GM18519 (cell line): ENCODE measurements around the gene MED1.
"Not testable (repeated sequence)": the region's sequence is repeated elsewhere in the genome, so short reads cannot be mapped to it uniquely, and the experiment has no call there.

Experiments used
- ATAC-seq: cut with Tn5 transposase; IDR thresholded peaks from one replicate; pipeline ENCODE4 v1.9.1; 2021; ENCODE audit warnings: mild to moderate bottlenecking, moderate library complexity; ENCODE audit not compliant: unreplicated experiment, low FRiP score

The MED1 gene

DNA sequence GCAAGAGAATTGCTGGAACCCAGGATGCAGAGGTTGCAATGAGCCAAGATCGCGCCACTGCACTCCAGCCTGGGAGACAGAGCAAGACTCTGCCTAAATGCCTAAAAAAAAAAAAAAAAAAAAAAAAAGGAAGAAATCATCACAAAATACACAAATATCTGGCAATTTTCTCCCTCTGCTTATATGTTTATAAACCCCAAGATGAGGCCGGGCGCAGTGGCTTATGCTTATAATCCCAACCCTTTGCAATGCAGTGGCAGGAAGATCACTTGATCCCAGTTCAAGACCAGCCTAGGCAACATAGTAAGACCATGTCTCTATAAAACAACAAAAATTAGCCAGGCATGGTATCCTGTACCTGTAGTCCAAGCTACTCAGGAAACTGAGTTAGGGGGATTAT is 21.5 kb downstream of the MED1 start:
- ATAC-seq, result no peak

DNA sequence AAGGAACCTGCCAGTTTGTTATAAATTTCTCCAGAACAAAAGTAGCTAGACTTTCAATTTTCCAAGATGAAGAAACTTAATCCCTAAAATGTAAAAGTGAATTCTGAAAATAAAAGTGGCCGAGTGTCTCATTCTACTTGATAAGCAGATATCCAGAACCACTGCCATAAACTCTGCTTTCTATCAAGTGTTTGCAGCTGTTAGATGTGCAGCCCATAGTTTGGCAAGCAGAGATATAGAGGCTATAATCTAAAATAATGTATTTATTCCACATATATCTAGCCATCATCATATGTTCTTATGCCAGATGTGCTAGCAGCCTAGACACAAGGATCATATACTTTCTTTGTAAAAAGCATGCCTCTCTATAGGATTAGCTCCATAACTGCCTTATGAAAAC is 34.9 kb downstream of the MED1 start:
- ATAC-seq, result no peak

DNA sequence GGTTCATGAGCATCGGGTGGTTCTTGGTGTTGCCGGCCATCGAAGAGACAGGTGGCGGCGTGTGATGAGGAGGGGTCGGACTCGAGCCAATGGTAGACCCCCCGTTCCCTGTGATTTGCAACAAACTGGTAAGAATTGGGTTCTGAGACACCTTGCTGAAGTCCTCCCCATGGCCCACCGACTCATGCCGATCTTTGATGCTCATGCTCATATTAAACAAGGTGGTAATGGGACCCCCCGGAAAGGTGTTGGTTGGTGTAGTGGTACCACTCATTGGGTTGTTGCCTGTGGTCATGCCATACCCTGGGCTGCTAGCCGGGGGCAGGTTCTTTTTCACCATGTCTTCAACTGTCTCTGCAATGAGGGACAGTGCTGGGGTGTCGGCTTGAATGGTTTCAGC is 40.8 kb downstream of the MED1 start:
- no peak for ATAC-seq

DNA sequence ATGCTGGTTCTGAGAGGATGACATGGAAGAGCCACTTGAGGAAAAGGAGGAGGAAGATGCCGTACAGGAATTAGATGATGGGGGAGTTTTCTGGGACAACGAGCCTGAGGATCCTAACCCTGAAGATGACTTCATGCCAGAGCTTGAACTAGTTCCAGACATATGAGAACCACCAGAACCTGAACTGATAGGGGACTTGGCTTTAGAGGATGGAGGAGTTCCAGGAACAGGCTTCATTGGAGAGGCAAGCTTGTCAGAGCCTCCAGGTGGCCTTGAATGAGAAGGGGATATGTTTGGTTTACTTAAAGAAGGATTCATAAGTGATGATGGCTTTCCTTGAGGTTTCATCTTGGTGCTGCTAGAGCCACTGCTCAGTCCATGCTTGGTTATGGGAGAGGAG is 42.7 kb downstream of the MED1 start:
- ATAC-seq, result no peak

GRCh38 chr17:39406951-39407350 is 44.1 kb downstream of the MED1 start:
- ATAC-seq, result no peak

DNA sequence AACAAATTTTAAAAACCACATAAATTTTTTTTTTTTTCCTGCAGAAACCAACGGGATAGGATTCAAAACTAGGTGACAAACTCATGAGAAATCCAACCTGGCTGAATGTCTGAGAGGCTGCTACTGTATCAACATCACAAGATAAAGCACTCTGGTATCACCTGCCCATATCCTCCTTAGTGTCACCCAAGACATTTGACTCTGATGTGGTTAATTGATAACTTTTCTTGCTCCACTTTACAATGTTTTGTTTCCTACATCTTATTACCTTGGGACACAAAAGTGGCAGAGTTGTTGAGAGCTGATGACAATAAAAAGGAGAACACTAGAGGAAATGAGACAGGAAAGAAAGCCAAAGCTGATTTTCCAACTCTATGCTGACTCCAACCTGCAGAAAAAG is 45.6 kb downstream of the MED1 start:
- ATAC-seq, result no peak

DNA sequence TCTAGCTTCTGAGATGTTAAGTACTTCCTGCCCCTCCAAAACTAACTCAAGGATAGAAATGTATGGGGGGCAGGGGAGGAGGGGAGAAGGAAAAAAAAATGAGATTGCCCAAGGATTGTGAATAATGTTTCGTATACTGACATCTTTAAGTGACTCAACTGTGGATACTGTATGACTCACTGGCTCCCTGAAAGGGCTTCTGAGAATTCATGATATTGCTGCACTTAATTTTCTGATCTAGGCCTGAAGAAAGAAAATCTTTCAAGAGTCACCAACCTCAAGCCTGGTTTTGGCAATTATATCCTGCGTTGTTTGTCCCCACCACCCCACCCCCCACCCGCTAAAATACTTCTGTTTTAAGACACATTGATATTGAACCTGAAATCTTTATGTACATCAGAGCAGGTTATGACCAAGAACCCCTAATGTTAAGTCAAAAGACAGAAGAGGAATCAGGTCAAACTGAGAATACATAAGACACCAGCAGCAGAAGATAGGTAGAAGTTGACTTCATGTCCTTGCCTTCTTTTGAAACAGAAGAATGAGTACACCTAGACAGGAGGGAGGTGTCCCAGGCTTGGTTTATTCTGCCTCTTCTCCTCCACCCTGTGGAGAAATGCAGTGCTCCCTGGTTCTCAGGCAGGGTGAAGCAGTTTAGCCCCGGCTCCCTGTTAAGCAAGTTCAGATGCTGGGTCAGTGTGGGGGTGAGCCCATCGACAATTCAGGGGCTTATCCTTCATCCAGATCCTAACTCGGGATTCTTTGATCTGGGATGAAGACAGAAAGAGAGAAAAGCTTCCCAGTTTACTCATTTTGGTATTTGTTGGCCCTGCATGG is 46.3 kb downstream of the MED1 start:
- ATAC-seq, result no peak

GRCh38 chr17:39402890-39403605 is 48.0 kb downstream of the MED1 start:
- ATAC-seq, result no peak

GRCh38 chr17:39402244-39402889 is 48.7 kb downstream of the MED1 start:
- ATAC-seq, result peak; percentile 41

- ATAC-seq, result peak; percentile 14
These were observed 49.4 kb downstream of the MED1 start, which contains the start of gene FBXL20 for GRCh38 chr17:39401412-39402243. TSS of gene FBXL20 (minus strand) at chr17:39401626. CDS start at chr17:39401402, 224 bp downstream.

DNA sequence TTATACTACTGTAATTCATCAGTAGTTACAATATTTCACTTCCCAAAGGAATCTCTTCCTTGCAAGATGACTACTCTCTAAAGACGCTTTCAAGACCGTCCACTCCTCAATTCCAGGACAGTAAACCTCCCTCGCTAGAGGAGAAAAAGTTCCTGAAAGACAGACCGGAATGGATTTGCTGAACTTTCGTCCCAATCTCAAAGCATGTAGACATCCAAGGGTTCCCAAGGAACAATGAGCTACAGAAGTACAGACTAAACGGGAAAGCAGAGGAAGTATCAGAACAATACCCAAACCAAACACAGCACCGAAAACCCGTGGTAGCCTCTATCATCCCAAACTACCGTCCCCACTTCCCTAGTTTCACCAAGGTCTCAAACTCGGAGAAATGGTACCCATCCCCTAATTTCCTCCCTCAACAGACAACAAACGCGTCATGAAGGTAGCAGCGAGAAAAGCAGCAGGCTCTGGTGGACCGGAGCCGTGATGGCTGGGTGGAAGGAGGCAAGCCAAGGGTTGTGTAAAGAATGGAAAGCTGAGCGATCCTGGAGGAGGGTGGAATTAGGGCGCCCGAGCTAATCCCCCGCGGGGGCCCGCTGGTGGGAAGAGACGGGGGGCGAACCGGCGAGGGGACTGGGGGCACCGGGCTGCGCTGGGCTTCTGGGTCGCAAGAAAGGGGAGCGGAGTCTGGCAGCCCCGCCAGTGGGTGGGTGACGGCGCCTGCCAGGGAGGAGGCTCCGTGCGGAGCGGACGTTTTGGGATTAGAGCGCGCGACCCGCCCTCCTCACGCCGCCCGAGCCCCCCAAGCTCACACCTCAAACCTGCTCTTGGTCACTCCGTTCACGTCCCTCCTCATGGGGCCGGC is 50.3 kb downstream of the MED1 start:
- ATAC-seq, result no peak

DNA sequence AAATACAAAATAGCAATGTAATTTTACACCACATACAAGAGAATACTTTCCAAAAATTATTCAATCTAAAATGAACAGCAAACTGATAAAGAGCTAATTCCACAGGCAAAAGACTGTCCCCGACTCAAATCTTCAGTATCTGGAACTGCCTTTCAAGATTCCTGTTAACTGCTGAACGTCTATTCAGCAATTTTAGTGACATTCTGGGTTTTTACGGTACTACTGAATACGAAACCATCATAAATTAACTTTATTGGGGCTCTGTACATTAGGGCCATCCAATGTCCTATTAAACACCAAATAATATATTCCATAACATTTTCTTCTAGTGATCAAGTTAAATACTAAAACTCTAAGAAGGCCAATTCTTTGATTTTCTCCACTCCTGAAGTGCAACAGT is 51.3 kb downstream of the MED1 start:
- no peak for ATAC-seq

GRCh38 chr17:39393736-39394135 is 57.3 kb downstream of the MED1 start:
- no peak for ATAC-seq

DNA sequence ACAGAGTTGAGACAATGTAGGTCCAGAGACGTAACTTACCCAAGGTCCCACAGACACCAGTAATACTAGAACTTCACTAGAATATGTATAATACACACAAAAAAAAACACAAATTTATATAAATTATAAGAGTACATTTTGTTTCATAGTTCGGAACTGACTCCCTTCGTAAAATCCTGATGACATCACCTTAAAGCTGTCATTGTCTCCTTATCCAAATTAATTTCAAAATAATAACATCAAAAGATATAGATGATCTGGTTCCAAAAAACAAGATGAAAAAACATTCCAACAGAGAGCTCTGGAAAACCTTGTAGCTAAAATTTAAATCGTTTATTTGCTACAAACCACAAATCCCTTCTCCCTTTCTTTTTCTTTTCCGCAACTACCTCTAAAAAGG is 59.6 kb downstream of the MED1 start:
- ATAC-seq, result no peak

DNA sequence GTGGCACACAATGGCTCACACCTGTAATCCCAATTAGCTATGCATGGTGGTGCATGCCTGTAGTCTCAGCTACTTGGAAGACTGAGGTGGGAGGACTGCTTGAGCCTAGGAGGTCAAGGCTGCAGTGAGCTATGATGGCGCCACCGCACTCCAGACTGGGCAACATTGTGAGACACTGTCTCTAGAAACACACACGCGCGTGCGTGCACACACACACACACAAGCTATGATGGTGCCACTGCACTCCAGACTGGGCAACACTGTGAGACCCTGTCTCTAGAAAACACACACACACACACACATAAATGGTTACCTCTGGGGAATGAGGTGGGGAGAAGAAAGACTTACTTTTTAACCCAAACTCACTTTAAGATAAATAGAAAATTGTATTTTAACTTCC is 66.0 kb downstream of the MED1 start:
- no peak for ATAC-seq

- ATAC-seq, result no peak
These were observed 70.9 kb downstream of the MED1 start for GRCh38 chr17:39380144-39380543.

GRCh38 chr17:39376434-39376833 is 74.6 kb downstream of the MED1 start:
- ATAC-seq, result no peak

GRCh38 chr17:39367805-39368204 is 83.3 kb downstream of the MED1 start:
- not testable (repeated sequence) for ATAC-seq

DNA sequence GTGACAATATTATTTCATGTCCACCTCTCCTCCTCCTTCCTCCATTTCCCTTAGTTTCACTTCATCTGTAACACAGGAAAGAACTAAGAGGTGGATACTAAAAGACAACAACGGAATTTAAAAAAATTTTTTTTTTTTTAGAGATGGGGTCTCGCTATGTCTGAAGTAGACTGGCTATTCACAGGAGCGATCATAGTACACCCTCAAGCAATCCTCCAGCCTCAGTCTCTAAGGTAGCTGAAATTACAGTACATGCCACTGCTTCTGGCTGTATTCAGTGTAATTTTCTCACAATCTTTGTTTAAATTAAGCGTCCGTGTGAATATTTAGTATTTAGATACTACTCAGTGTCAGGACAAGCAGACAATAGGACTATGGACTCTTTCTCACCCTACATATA is 85.2 kb downstream of the MED1 start:
- ATAC-seq, result no peak

DNA sequence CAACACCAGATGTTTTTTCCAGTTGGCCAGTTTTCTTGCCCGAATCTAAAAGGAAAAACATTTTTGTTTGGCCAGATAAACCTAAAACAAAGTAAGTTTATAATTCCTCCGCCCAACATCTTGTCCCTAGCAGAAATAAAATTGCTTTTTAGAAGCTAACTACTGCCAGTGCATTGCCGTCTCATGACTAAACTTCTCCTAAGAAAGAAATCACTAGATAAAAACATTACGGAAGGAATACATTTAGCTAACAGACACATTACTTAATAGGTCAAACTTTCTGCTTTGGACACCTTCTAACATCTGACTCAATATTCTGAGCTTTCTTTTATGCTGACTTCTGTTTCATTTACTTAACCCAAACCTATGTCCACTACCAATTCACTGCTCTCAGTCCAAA is 85.8 kb downstream of the MED1 start:
- ATAC-seq, result no peak
